Neural progenitor cell (in vitro differentiated cells): ENCODE data around the gene RPS6KA6. TPM values are rescaled to one million over a fixed set of nuclear protein-coding genes. Genes with fewer than 3 reads are reported as not detected.

Source experiments
- DNase-seq: peaks from one replicate; pipeline ENCODE4 v3.0.0-alpha.2; 2016; ENCODE audit warnings: low spot score
- H2AFZ ChIP-seq: fragments of 200-600 bp; sonication (generic); replicated peaks from 2 replicates; pipeline ENCODE4 v1.6.1; 2016; ENCODE audit warnings: antibody characterized with exemption
- H3F3A ChIP-seq: fragments of 200-600 bp; sonication (generic); 2 replicates; pipeline ENCODE4 v1.6.1; 2016; ENCODE audit warnings: antibody characterized with exemption, low read depth
- H3K27ac ChIP-seq: fragments of 200-600 bp; sonication (generic); 2 replicates; pipeline ENCODE4 v1.5.1; 2016; ENCODE audit warnings: mild to moderate bottlenecking
- H3K27me3 ChIP-seq: fragments of 200-600 bp; sonication (generic); 2 replicates; pipeline ENCODE4 v1.6.1; 2016; ENCODE audit warnings: mild to moderate bottlenecking, moderate library complexity
- H3K36me3 ChIP-seq: fragments of 200-600 bp; sonication (generic); 2 replicates; pipeline ENCODE4 v1.5.1; 2016
- H3K4me1 ChIP-seq: fragments of 200-600 bp; sonication (generic); 2 replicates; pipeline ENCODE4 v1.6.1; 2016; ENCODE audit warnings: mixed run types
- H3K4me2 ChIP-seq: fragments of 200-600 bp; sonication (generic); 2 replicates; pipeline ENCODE4 v1.6.1; 2016
- H3K4me3 ChIP-seq: fragments of 200-600 bp; sonication (generic); 2 replicates; pipeline ENCODE4 v1.5.1; 2016
- H3K79me2 ChIP-seq: fragments of 200-600 bp; sonication (generic); 2 replicates; pipeline ENCODE4 v1.6.1; 2016; ENCODE audit warnings: low read depth
- H3K9ac ChIP-seq: fragments of 200-600 bp; sonication (generic); 2 replicates; pipeline ENCODE4 v1.6.1; 2016
- H3K9me3 ChIP-seq: fragments of 200-600 bp; sonication (generic); 2 replicates; pipeline ENCODE4 v1.5.1; 2016; ENCODE audit warnings: low read depth
- H4K20me1 ChIP-seq: fragments of 200-600 bp; sonication (generic); 2 replicates; pipeline ENCODE4 v1.6.1; 2016; ENCODE audit warnings: low read depth
- H3K27ac Mint-ChIP-seq: 3 replicates; pipeline ENCODE4 v1.8.0; 2021; ENCODE audit warnings: mixed read lengths
- H3K27me3 Mint-ChIP-seq: 2 replicates; pipeline ENCODE4 v1.8.0; 2022; ENCODE audit warnings: low read depth, mild to moderate bottlenecking, inconsistent platforms, moderate library complexity, mixed read lengths; ENCODE audit not compliant: insufficient read depth
- H3K36me3 Mint-ChIP-seq: 3 replicates; pipeline ENCODE4 v1.8.0; 2021; ENCODE audit warnings: mixed read lengths
- H3K4me1 Mint-ChIP-seq: 3 replicates; pipeline ENCODE4 v1.8.0; 2021; ENCODE audit warnings: mixed read lengths
- H3K4me3 Mint-ChIP-seq: 3 replicates; pipeline ENCODE4 v1.8.0; 2021; ENCODE audit warnings: mild to moderate bottlenecking, moderate library complexity, mixed read lengths
- H3K9me3 Mint-ChIP-seq: 3 replicates; pipeline ENCODE4 v1.8.0; 2020; ENCODE audit warnings: mixed read lengths
- CTCF ChIP-seq: fragments of 200-600 bp; sonication (generic); IDR thresholded peaks from 2 replicates; pipeline ENCODE4 v1.5.1; 2017; ENCODE audit warnings: antibody characterized with exemption, mild to moderate bottlenecking
- EZH2 ChIP-seq: fragments of 200-600 bp; sonication (generic); IDR thresholded peaks from 2 replicates; pipeline ENCODE4 v1.6.1; 2017; ENCODE audit warnings: antibody characterized with exemption, mild to moderate bottlenecking, moderate library complexity
- EZH2phosphoT487 ChIP-seq: fragments of 200-600 bp; sonication (generic); IDR thresholded peaks from 2 replicates; pipeline ENCODE4 v1.6.1; 2017; ENCODE audit warnings: antibody characterized with exemption
- total RNA-seq: library from RNA; depleted of rRNA; stranded (reverse); fragments of >200 nt; gene quantifications from 2 replicates; pipeline ENCODE4 v1.2.3, GENCODE V29; 2015; ENCODE audit warnings: low replicate concordance

RPS6KA6 gene
- total RNA-seq, 1 donor from 2014 or later: 20.0 TPM

GRCh38 chrX:84156821-84157220 is 31.2 kb downstream of the RPS6KA6 start:
- Mint-ChIP-seq H3K4me1 (no peaks in the 10 kb centered on the region), H3K9me3 (no peaks in the 10 kb centered on the region), H3K27me3 (no peaks in the 10 kb centered on the region), H3K36me3 (no peaks in the 10 kb centered on the region), H3K4me3 (no peak overlapping the region), H3K27ac (no peak overlapping the region)
- Histone ChIP-seq H3K9ac (no peak overlapping the region), H3K9me3 (no peaks in the 10 kb centered on the region), H4K20me1 (no peaks in the 10 kb centered on the region), H3K4me1 (no peaks in the 10 kb centered on the region), H3K79me2 (no peaks in the 10 kb centered on the region), H3K27me3 (no peaks in the 10 kb centered on the region), H3K36me3 (no peaks in the 10 kb centered on the region), H2AFZ (no peak overlapping the region), H3K4me2 (no peak overlapping the region), H3K27ac (no peak overlapping the region), H3K4me3 (no peak overlapping the region), H3F3A (no peaks in the 10 kb centered on the region)
- DNase-seq: no peak
- TF ChIP-seq EZH2phosphoT487 (no peak), EZH2 (no peak), CTCF (no peak)

- Mint-ChIP-seq H3K27ac (no peak overlapping the region), H3K4me1 (no peaks in the 10 kb centered on the region), H3K9me3 (no peaks in the 10 kb centered on the region), H3K27me3 (no peaks in the 10 kb centered on the region), H3K4me3 (no peak overlapping the region), H3K36me3 (no peaks in the 10 kb centered on the region)
- H2AFZ ChIP-seq: no peak overlapping the region
- no peaks in the 10 kb centered on the region for H3K4me1 ChIP-seq
- H3K9ac ChIP-seq: no peak overlapping the region
- H3K9me3 ChIP-seq: no peaks in the 10 kb centered on the region
- TF ChIP-seq EZH2phosphoT487: no peak
- TF ChIP-seq CTCF: no peak
- TF ChIP-seq EZH2: no peak
- no peaks in the 10 kb centered on the region for H4K20me1 ChIP-seq
- no peaks in the 10 kb centered on the region for H3F3A ChIP-seq
- H3K4me3 ChIP-seq: no peak overlapping the region
- no peak overlapping the region for H3K4me2 ChIP-seq
- no peaks in the 10 kb centered on the region for H3K27me3 ChIP-seq
- no peak overlapping the region for H3K27ac ChIP-seq
- DNase-seq: no peak
- H3K36me3 ChIP-seq: no peaks in the 10 kb centered on the region
- H3K79me2 ChIP-seq: no peaks in the 10 kb centered on the region
Observed at GRCh38 chrX:84155938-84156337, 32.1 kb downstream of the RPS6KA6 start.

- no peak overlapping the region for H3K4me3 ChIP-seq
- Mint-ChIP-seq H3K9me3 (no peaks in the 10 kb centered on the region), H3K4me3 (no peak overlapping the region), H3K27me3 (no peaks in the 10 kb centered on the region), H3K4me1 (no peaks in the 10 kb centered on the region), H3K27ac (no peak overlapping the region), H3K36me3 (no peaks in the 10 kb centered on the region)
- no peak overlapping the region for H3K9ac ChIP-seq
- H3K27ac ChIP-seq: no peak overlapping the region
- no peaks in the 10 kb centered on the region for H3K9me3 ChIP-seq
- no peaks in the 10 kb centered on the region for H4K20me1 ChIP-seq
- no peaks in the 10 kb centered on the region for H3K27me3 ChIP-seq
- TF ChIP-seq CTCF: no peak
- TF ChIP-seq EZH2: no peak
- no peak for TF ChIP-seq EZH2phosphoT487
- no peaks in the 10 kb centered on the region for H3K79me2 ChIP-seq
- DNase-seq: no peak
- H3K4me2 ChIP-seq: no peak overlapping the region
- H3K36me3 ChIP-seq: no peaks in the 10 kb centered on the region
- no peak overlapping the region for H2AFZ ChIP-seq
- no peaks in the 10 kb centered on the region for H3F3A ChIP-seq
- no peaks in the 10 kb centered on the region for H3K4me1 ChIP-seq
Observed at GRCh38 chrX:84153538-84153937, 34.5 kb downstream of the RPS6KA6 start.

GRCh38 chrX:84144991-84145390 is 43.0 kb downstream of the RPS6KA6 start:
- H2AFZ ChIP-seq: no peak overlapping the region
- H3K4me2 ChIP-seq: no peak overlapping the region
- no peaks in the 10 kb centered on the region for H3K4me1 ChIP-seq
- no peaks in the 10 kb centered on the region for H3K79me2 ChIP-seq
- H3K9me3 ChIP-seq: no peaks in the 10 kb centered on the region
- H3K27me3 ChIP-seq: no peaks in the 10 kb centered on the region
- DNase-seq: no peak
- Mint-ChIP-seq H3K9me3 (no peaks in the 10 kb centered on the region), H3K4me1 (no peaks in the 10 kb centered on the region), H3K36me3 (no peaks in the 10 kb centered on the region), H3K27ac (no peak overlapping the region), H3K27me3 (no peaks in the 10 kb centered on the region), H3K4me3 (no peak overlapping the region)
- H3K36me3 ChIP-seq: no peaks in the 10 kb centered on the region
- no peak overlapping the region for H3K4me3 ChIP-seq
- no peaks in the 10 kb centered on the region for H4K20me1 ChIP-seq
- H3F3A ChIP-seq: no peaks in the 10 kb centered on the region
- no peak overlapping the region for H3K9ac ChIP-seq
- no peak for TF ChIP-seq EZH2
- no peak for TF ChIP-seq EZH2phosphoT487
- no peak for TF ChIP-seq CTCF
- H3K27ac ChIP-seq: no peak overlapping the region
